IMR-90 (cell line): ENCODE measurements around the gene KLHL25. TPM values are rescaled to one million over a fixed set of nuclear protein-coding genes. Genes with fewer than 3 reads are reported as not detected.

Experiments
- ATAC-seq: fragments of 200-7000 bp; cut with Tn5 transposase; 2 replicates; pipeline ENCODE4 v1.9.1; 2020; ENCODE audit warnings: low read depth, mild to moderate bottlenecking, moderate library complexity
- BruUV-seq: library from RNA; stranded (reverse); fragments of 400-500 nt; replicated peaks from 2 replicates; lab custom pipeline; 2021; lab: Mats Ljungman, UMichigan
- CTCF ChIA-PET: fragments of 300-600 bp; formaldehyde crosslinking; extraction: SDS; loops from one replicate; lab custom pipeline; 2021; ENCODE audit warnings: antibody characterized with exemption; lab: Yijun Ruan, JAX
- POLR2A ChIA-PET: fragments of 300-600 bp; sonication (Branson Sonifier 250); formaldehyde crosslinking; loops from one replicate; lab custom pipeline; 2022; ENCODE audit warnings: antibody characterized with exemption; ENCODE audit not compliant: unreplicated experiment; lab: Charles Lee
- DNase-seq: peaks from one replicate; pipeline ENCODE4 v3.0.0; 2013
- H2AFZ ChIP-seq: replicated peaks from 2 replicates; pipeline ENCODE3; 2013; ENCODE audit warnings: low read length, mild to moderate bottlenecking; ENCODE audit not compliant: poor library complexity
- H2AK5ac ChIP-seq: 2 replicates; pipeline ENCODE4 v1.6.1; 2013; ENCODE audit warnings: low read depth, low read length, inconsistent platforms
- H2AK9ac ChIP-seq: replicated peaks from 2 replicates; pipeline ENCODE3; 2013; ENCODE audit warnings: mild to moderate bottlenecking, low read depth, low read length, moderate library complexity; ENCODE audit not compliant: poor library complexity
- H2BK120ac ChIP-seq: 2 replicates; pipeline ENCODE4 v1.6.1; 2013; ENCODE audit warnings: low read depth, low read length, inconsistent platforms
- H2BK15ac ChIP-seq: 3 replicates; pipeline ENCODE4 v1.6.1; 2013; ENCODE audit warnings: low read depth, low read length, inconsistent platforms
- H2BK20ac ChIP-seq: 2 replicates; pipeline ENCODE4 v1.6.1; 2013; ENCODE audit warnings: low read depth, mild to moderate bottlenecking, inconsistent platforms, low read length, moderate library complexity
- H2BK5ac ChIP-seq: 2 replicates; pipeline ENCODE4 v1.6.1; 2013; ENCODE audit warnings: mild to moderate bottlenecking, low read depth, low read length, inconsistent platforms; ENCODE audit not compliant: poor library complexity, severe bottlenecking
- H3K14ac ChIP-seq: replicated peaks from 2 replicates; pipeline ENCODE4 v1.6.1; 2013; ENCODE audit warnings: low read depth, low read length, inconsistent platforms
- H3K18ac ChIP-seq: 2 replicates; pipeline ENCODE4 v1.6.1; 2013; ENCODE audit warnings: low read depth, low read length, control low read depth
- H3K23ac ChIP-seq: 2 replicates; pipeline ENCODE4 v1.6.1; 2013; ENCODE audit warnings: low read depth, low read length, inconsistent platforms
- H3K27ac ChIP-seq: 2 replicates; pipeline ENCODE4 v1.5.1; 2013; ENCODE audit warnings: mild to moderate bottlenecking, control low read depth, low read length; ENCODE audit not compliant: insufficient read depth
- H3K27me3 ChIP-seq: 2 replicates; pipeline ENCODE4 v1.6.1; 2013; ENCODE audit warnings: low read length; ENCODE audit not compliant: control insufficient read depth, insufficient read depth
- H3K36me3 ChIP-seq: 2 replicates; pipeline ENCODE4 v1.6.1; 2013; ENCODE audit warnings: low read length, mixed read lengths; ENCODE audit not compliant: control insufficient read depth, insufficient read depth
- H3K4ac ChIP-seq: 2 replicates; pipeline ENCODE4 v1.6.1; 2013; ENCODE audit warnings: low read depth, low read length, inconsistent platforms
- H3K4me1 ChIP-seq: 2 replicates; pipeline ENCODE4 v1.6.1; 2013; ENCODE audit warnings: low read length, mixed read lengths; ENCODE audit not compliant: control insufficient read depth, insufficient read depth
- H3K4me2 ChIP-seq: 2 replicates; pipeline ENCODE4 v1.6.1; 2013; ENCODE audit warnings: low read depth, mild to moderate bottlenecking, control low read depth, low read length, moderate library complexity
- H3K4me3 ChIP-seq: 2 replicates; pipeline ENCODE4 v1.5.1; 2013; ENCODE audit warnings: low read depth, mild to moderate bottlenecking, control low read depth, low read length, moderate library complexity; ENCODE audit not compliant: insufficient read depth
- H3K56ac ChIP-seq: 2 replicates; pipeline ENCODE4 v1.6.1; 2013; ENCODE audit warnings: low read length, inconsistent platforms; ENCODE audit not compliant: insufficient read depth; ENCODE audit errors: extremely low read depth
- H3K79me1 ChIP-seq, 2 experiments: 2 replicates each; pipeline ENCODE4 v1.6.1; 2013; ENCODE audit warnings: low read length in 2 of 2, inconsistent platforms in 1 of 2, low read depth in 1 of 2
- H3K9ac ChIP-seq: 2 replicates; pipeline ENCODE4 v1.6.1; 2013; ENCODE audit warnings: low read depth, low read length, control low read depth
- H3K9me1 ChIP-seq: 2 replicates; pipeline ENCODE4 v1.6.1; 2013; ENCODE audit warnings: low read length, inconsistent platforms; ENCODE audit not compliant: insufficient read depth
- H3K9me3 ChIP-seq: 2 replicates; pipeline ENCODE4 v1.6.1; 2013; ENCODE audit warnings: low read length; ENCODE audit not compliant: control insufficient read depth, insufficient read depth
- H4K20me1 ChIP-seq: 2 replicates; pipeline ENCODE4 v1.6.1; 2013; ENCODE audit warnings: low read length, inconsistent platforms; ENCODE audit not compliant: insufficient read depth
- H4K5ac ChIP-seq: 2 replicates; pipeline ENCODE4 v1.6.1; 2013; ENCODE audit warnings: mild to moderate bottlenecking, low read depth, low read length, control low read depth
- H4K8ac ChIP-seq, 2 experiments: 2 replicates each; pipeline ENCODE4 v1.6.1; 2013; ENCODE audit warnings: low read depth in 2 of 2, low read length in 2 of 2, control low read depth in 1 of 2, inconsistent platforms in 1 of 2
- H4K91ac ChIP-seq: 2 replicates; pipeline ENCODE4 v1.6.1; 2013; ENCODE audit warnings: low read depth, low read length, inconsistent platforms; ENCODE audit not compliant: insufficient read depth
- CEBPB ChIP-seq: IDR thresholded peaks from 2 replicates; pipeline ENCODE4 v1.6.1; 2012; ENCODE audit warnings: low read depth, low read length, improper control_type of control experiment
- WGBS, 2 experiments: methylation state at CpG; one replicate each; pipeline versions ENCODE4 v1.1.5 to v1.1.7; 2013; ENCODE audit warnings: missing lambda C conversion rate in 2 of 2; ENCODE audit not compliant: insufficient read length in 1 of 2; ENCODE audit errors: extremely low coverage in 2 of 2; 5-methylcytosine and 5-hydroxymethylcytosine counted together
- dilution Hi-C: fragments of 300-500 bp; cut with HindIII; formaldehyde crosslinking; loops from one replicate; pipeline ENCODE4 v1.14.3; 2018; ENCODE audit warnings: low sequenced_read_pairs; ENCODE audit not compliant: unreplicated experiment
- in situ Hi-C: fragments of 300-500 bp; cut with MboI; formaldehyde crosslinking; loops from 3 replicates; pipeline ENCODE4 v1.14.3; 2019; ENCODE audit warnings: low sequenced_read_pairs, inconsistent platforms, mixed read lengths
- intact Hi-C: fragments of 100-400 bp; cut with micrococcal nuclease; formaldehyde crosslinking; loops from 2 replicates; pipeline ENCODE4 v1.10.0; 2022
- polyA plus RNA-seq, 3 experiments: library from polyadenylated mRNA; depleted of rRNA; stranded (reverse); fragments of >200 nt; gene quantifications; 2 replicates each; pipeline ENCODE4 v1.2.3, GENCODE V29; 2012; ENCODE audit warnings: low replicate concordance in 1 of 3
- total RNA-seq: library from RNA; depleted of rRNA; stranded (reverse); fragments of >200 nt; gene quantifications from 2 replicates; pipeline ENCODE4 v1.2.3, GENCODE V29; 2012
- TF ChIP-seq, protein P1 (sequence below): fragments of 150-350 bp; IDR thresholded peaks from 2 replicates; pipeline ENCODE4 v1.6.1; 2016; ENCODE audit warnings: low read depth, mild to moderate bottlenecking, low read length, moderate library complexity, borderline replicate concordance

KLHL25 gene
- total and polyA plus RNA-seq, 2 of the 4 experiments (the other 2 are of a cell fraction) = 2.7 to 5.6 TPM

DNA sequence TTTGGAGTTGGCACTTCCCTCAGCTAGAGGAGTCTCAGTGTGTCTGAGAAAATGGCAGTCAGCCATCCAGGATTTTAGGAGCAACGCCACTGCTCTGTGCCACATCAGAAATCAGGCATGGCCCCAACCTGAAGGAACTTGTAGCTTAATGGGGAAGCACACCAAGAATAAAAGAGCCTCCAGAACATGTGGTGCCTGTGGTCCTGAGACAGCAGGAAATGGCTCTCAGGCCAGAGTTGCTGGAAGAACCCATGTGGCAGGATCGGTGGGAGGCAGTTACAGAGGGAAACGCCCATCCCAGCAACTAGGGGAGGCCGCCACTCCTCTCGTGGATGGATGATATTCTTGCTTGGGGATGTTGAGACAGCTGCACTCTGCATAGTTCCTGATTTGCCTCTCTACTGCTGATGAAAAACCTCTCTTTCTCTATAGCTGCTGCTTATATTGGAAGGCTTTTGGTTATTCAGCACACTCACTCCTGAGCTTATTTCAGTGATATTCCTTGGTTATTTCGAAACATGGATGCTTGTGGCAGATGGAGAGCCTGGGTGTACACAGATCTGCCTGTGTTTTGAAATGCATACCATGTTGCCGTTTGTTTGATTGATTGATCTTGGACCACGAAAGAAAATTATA lies 52.4 kb downstream of the KLHL25 start:
- Histone ChIP-seq H3K4me3 (no peak overlapping the region), H3K23ac (no peak overlapping the region), H2BK5ac (no peak overlapping the region), H4K91ac (no peak overlapping the region), H3K27me3 (no peaks in the 10 kb centered on the region), H2BK15ac (no peak overlapping the region), H3K79me1 (peaks cover 0 to 5% of the 10 kb centered on the region in 2 experiments; a peak in 1 of 4 replicates), H3K27ac (peak overlapping the region; percentile 57; the same call in 1 of the 2 replicates), H3K14ac (no peak overlapping the region), H4K5ac (no peak overlapping the region), H2BK20ac (no peak overlapping the region), H3K18ac (no peak overlapping the region), H2BK120ac (no peak overlapping the region), H4K8ac (no peak overlapping the region), H3K36me3 (peaks cover 40% of the 10 kb centered on the region), H2AK9ac (no peak overlapping the region), H2AFZ (no peak overlapping the region), H3K9ac (no peak overlapping the region), H3K4me1 (peaks cover 4% of the 10 kb centered on the region; the same call in 1 of the 2 replicates), H2AK5ac (no peak overlapping the region), H3K9me3 (no peaks in the 10 kb centered on the region), H4K20me1 (no peaks in the 10 kb centered on the region; the same call in 1 of the 2 replicates), H3K4me2 (no peak overlapping the region; the same call in 1 of the 2 replicates), H3K56ac (no peak overlapping the region), H3K9me1 (no peaks in the 10 kb centered on the region; the same call in 1 of the 2 replicates), H3K4ac (no peak overlapping the region)
- ChIA-PET CTCF (interaction anchor here (0.8 to 1.0 kb wide), 4 partner anchors 10 to 99 kb away, joined by 3 read pairs; no protein-coding TSS in a partner anchor), POLR2A (no interaction called here)
- WGBS, 2 experiments = 0% methylated on average over 1 of the region's 8 CpGs; no CpG with 5 or more reads in 1 of the 2 experiments
- no TSS peak for BruUV-seq
- in situ Hi-C loops = no loop called here
- dilution Hi-C loops = no loop called here
- peak; percentile 66 for DNase-seq
- TF ChIP-seq CEBPB = peak; percentile 44
- TF ChIP-seq, protein P1, sequence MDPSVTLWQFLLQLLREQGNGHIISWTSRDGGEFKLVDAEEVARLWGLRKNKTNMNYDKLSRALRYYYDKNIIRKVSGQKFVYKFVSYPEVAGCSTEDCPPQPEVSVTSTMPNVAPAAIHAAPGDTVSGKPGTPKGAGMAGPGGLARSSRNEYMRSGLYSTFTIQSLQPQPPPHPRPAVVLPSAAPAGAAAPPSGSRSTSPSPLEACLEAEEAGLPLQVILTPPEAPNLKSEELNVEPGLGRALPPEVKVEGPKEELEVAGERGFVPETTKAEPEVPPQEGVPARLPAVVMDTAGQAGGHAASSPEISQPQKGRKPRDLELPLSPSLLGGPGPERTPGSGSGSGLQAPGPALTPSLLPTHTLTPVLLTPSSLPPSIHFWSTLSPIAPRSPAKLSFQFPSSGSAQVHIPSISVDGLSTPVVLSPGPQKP = no peak
- peak; percentile 86 for ATAC-seq
- intact Hi-C loops = loop anchor here (5.0 kb wide), 1 partner anchor 50 kb away; the partner anchor contains the start of gene KLHL25
